Measurements from ENCODE around the gene PDK3.

PDK3 gene

DNA sequence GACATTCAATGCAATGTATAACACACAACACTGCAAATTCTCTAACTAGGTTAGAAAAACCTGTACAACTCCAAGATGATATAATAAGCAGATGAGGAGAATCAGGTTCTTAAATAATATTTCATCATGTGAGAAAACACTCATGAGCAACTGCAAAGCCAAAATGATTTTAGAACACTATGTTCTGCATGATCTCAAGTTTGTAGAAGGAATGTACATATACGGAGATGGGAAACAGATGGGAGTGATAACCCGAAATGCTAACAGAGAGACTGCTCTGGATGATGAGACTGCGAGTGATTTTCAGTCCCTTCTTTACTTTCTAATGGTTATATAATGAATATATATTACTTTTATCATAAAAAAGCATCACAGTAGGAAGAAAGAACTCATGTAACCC, 101.2 kb downstream of the PDK3 start:
- H3K27me3 ChIP-seq = no peaks in the 10 kb centered on the region
- H3K4me1 ChIP-seq = peaks cover 0 to 27% (median 0%) of the 10 kb centered on the region in 4 donors
- H3K9me3 ChIP-seq = no peaks in the 10 kb centered on the region
- no peaks in the 10 kb centered on the region for H3K36me3 ChIP-seq
- H3K4me3 ChIP-seq = no peak overlapping the region
- intact Hi-C loops (cut with DNase I; ENCODE audit: low total_unique reads) = no loop called here
- TF ChIP-seq, protein P1, sequence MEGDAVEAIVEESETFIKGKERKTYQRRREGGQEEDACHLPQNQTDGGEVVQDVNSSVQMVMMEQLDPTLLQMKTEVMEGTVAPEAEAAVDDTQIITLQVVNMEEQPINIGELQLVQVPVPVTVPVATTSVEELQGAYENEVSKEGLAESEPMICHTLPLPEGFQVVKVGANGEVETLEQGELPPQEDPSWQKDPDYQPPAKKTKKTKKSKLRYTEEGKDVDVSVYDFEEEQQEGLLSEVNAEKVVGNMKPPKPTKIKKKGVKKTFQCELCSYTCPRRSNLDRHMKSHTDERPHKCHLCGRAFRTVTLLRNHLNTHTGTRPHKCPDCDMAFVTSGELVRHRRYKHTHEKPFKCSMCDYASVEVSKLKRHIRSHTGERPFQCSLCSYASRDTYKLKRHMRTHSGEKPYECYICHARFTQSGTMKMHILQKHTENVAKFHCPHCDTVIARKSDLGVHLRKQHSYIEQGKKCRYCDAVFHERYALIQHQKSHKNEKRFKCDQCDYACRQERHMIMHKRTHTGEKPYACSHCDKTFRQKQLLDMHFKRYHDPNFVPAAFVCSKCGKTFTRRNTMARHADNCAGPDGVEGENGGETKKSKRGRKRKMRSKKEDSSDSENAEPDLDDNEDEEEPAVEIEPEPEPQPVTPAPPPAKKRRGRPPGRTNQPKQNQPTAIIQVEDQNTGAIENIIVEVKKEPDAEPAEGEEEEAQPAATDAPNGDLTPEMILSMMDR (IDR thresholded peaks at IDR 0.05) = no peak
- H3K27ac ChIP-seq = peak overlapping the region; percentile 59 to 61
- no peak for DNase-seq

DNA sequence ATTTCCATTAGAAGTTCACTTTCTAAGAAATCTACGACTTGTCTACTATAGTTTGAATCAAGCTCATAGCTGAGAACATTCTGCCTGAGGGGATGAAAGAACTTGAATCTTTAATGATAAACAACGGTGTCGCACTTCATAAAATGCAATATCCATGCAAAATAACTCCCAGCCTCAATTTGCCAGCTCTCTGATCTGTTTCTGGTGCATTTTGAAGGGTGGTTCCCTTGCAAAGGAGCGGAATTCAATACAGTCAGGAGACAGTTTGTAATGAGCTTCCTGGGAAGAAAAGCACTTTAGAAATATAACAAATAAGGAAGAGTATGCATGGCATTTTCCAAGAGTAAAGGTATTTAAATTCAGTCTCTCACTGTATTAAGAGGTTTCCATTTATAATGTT, 102.1 kb downstream of the PDK3 start:
- peaks cover 0 to 27% (median 0%) of the 10 kb centered on the region in 4 donors for H3K4me1 ChIP-seq
- no peaks in the 10 kb centered on the region for H3K36me3 ChIP-seq
- H3K4me3 ChIP-seq = no peak overlapping the region
- no peaks in the 10 kb centered on the region for H3K27me3 ChIP-seq
- no peaks in the 10 kb centered on the region for H3K9me3 ChIP-seq
- no peak for DNase-seq
- peak overlapping the region; percentile 59 to 61 for H3K27ac ChIP-seq
- TF ChIP-seq, protein P1 (IDR thresholded peaks at IDR 0.05) = no peak
- intact Hi-C loops (cut with DNase I; ENCODE audit: low total_unique reads) = no loop called here

- no peak overlapping the region for H3K27ac ChIP-seq
- H3K4me3 ChIP-seq = no peak overlapping the region
- intact Hi-C loops (cut with DNase I; ENCODE audit: low total_unique reads) = no loop called here
Measured at GRCh38 chrX:24574743-24575142, 109.7 kb downstream of the PDK3 start.

DNA sequence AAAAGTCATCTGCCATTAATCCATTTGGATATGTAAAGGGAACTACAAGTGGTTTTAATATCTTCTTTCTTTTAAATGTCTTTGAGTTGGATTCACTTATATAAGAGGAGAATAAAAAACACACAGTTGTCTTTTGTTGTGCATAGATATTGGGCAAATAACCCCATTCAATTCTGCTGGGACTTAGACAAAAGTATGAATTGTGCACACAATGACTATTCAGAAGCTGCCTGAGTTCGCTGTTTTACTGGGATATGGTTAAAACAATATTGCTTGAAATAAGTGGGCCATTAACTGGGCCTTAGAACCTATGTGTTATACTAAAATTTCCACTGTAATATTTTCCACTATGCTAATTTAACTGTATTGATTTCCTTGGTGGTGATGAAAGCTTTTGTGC, 110.4 kb downstream of the PDK3 start:
- Histone ChIP-seq H3K4me1 (peaks cover 0 to 4% (median 0%) of the 10 kb centered on the region in 4 donors), H3K36me3 (no peaks in the 10 kb centered on the region), H3K4me3 (no peak overlapping the region), H3K27ac (no peak overlapping the region), H3K27me3 (no peaks in the 10 kb centered on the region), H3K9me3 (no peaks in the 10 kb centered on the region)
- no peak for DNase-seq
- intact Hi-C loops (cut with DNase I; ENCODE audit: low total_unique reads) = no loop called here
- TF ChIP-seq, protein P1 (IDR thresholded peaks at IDR 0.05) = no peak

More at GRCh38 chrX:24574743-24575142, 109.7 kb downstream of the PDK3 start:
- no peaks in the 10 kb centered on the region for H3K36me3 ChIP-seq
- no peak for DNase-seq
- H3K27me3 ChIP-seq = no peaks in the 10 kb centered on the region
- H3K4me1 ChIP-seq = peaks cover 0 to 4% (median 0%) of the 10 kb centered on the region in 4 donors
- no peaks in the 10 kb centered on the region for H3K9me3 ChIP-seq
- TF ChIP-seq, protein P1 (IDR thresholded peaks at IDR 0.05) = no peak

DNA sequence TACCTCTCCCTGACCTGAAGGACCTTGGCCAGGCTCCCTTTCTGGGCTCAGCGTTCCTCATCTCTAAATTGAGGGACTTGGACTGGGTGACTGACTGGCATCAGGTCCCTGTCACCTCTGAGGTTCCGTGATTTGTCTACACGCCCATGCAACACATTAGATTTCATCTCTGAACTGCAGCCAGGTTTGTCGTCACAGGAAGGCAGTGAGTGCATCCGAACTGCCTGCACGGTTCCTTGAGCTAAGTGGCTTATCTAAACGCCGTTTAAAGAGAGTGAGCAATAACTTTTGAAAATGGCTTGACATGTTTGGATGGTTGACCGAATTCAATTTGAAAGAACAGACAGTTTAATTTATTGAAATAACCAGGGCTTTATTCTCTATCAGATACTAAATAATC, 112.0 kb downstream of the PDK3 start:
- Histone ChIP-seq H3K36me3 (no peaks in the 10 kb centered on the region), H3K27ac (no peak overlapping the region), H3K9me3 (no peaks in the 10 kb centered on the region), H3K27me3 (no peaks in the 10 kb centered on the region), H3K4me3 (no peak overlapping the region), H3K4me1 (peaks cover 0 to 6% (median 0%) of the 10 kb centered on the region in 4 donors)
- intact Hi-C loops (cut with DNase I; ENCODE audit: low total_unique reads) = no loop called here
- TF ChIP-seq, protein P1 (IDR thresholded peaks at IDR 0.05) = no peak
- no peak for DNase-seq

All from tibial artery (tissue), 4 donors.